GM21619 (cell line): ENCODE data around the gene IL13.
"Not testable (repeated sequence)": the region's sequence is repeated elsewhere in the genome, so short reads cannot be mapped to it uniquely, and the experiment has no call there.

Experiments used
- ATAC-seq: cut with Tn5 transposase; IDR thresholded peaks from one replicate; pipeline ENCODE4 v1.9.1; 2021; ENCODE audit not compliant: unreplicated experiment

IL13 gene

GRCh38 chr5:132657676-132658380 is at the start of gene IL13:
TSS of gene IL13 (plus strand) at chr5:132658173. CDS start at chr5:132658187, 14 bp downstream.
- no peak for ATAC-seq

- no peak for ATAC-seq
These were observed 46.0 kb upstream of the IL13 start for GRCh38 chr5:132611965-132612364.

- ATAC-seq, result no peak
These were observed 45.1 kb upstream of the IL13 start for GRCh38 chr5:132612846-132613245.

GRCh38 chr5:132621699-132622098 is 36.3 kb upstream of the IL13 start:
- ATAC-seq, result no peak

- ATAC-seq, result no peak
These were observed 35.4 kb upstream of the IL13 start for GRCh38 chr5:132622608-132623007.

- ATAC-seq, result no peak
These were observed 30.5 kb upstream of the IL13 start for GRCh38 chr5:132627470-132627869.

- no peak for ATAC-seq
These were observed 29.2 kb upstream of the IL13 start for GRCh38 chr5:132628814-132629213.

GRCh38 chr5:132629230-132629944 is 28.6 kb upstream of the IL13 start:
- peak; percentile 67 for ATAC-seq

GRCh38 chr5:132633587-132633986 is 24.4 kb upstream of the IL13 start:
- ATAC-seq, result not testable (repeated sequence)

- ATAC-seq, result peak; percentile 42
These were observed 22.1 kb upstream of the IL13 start for GRCh38 chr5:132635873-132636272.

- no peak for ATAC-seq
These were observed 20.7 kb upstream of the IL13 start for GRCh38 chr5:132637241-132637640.

- ATAC-seq, result peak; percentile 63
These were observed 18.3 kb upstream of the IL13 start for GRCh38 chr5:132639706-132640130.

GRCh38 chr5:132640613-132641012 is 17.4 kb upstream of the IL13 start:
- peak; percentile 24 for ATAC-seq

GRCh38 chr5:132641241-132641723 is 16.7 kb upstream of the IL13 start:
- ATAC-seq, result no peak

- no peak for ATAC-seq
These were observed 16.1 kb upstream of the IL13 start for GRCh38 chr5:132641841-132642240.

- no peak for ATAC-seq
These were observed 13.8 kb upstream of the IL13 start for GRCh38 chr5:132644177-132644576.

GRCh38 chr5:132646583-132647266 is 11.2 kb upstream of the IL13 start:
- no peak for ATAC-seq

GRCh38 chr5:132647473-132647872 is 10.5 kb upstream of the IL13 start:
- ATAC-seq, result no peak

- no peak for ATAC-seq
These were observed 9.6 kb upstream of the IL13 start for GRCh38 chr5:132648355-132648754.

- no peak for ATAC-seq
These were observed 6.0 kb upstream of the IL13 start for GRCh38 chr5:132651838-132652469.

- no peak for ATAC-seq
These were observed 4.3 kb upstream of the IL13 start for GRCh38 chr5:132653716-132654115.
